ENCODE data around the gene PRAME.
"Not testable (repeated sequence)": the region's sequence is repeated elsewhere in the genome, so short reads cannot be mapped to it uniquely, and the experiment has no call there.

The PRAME gene

DNA sequence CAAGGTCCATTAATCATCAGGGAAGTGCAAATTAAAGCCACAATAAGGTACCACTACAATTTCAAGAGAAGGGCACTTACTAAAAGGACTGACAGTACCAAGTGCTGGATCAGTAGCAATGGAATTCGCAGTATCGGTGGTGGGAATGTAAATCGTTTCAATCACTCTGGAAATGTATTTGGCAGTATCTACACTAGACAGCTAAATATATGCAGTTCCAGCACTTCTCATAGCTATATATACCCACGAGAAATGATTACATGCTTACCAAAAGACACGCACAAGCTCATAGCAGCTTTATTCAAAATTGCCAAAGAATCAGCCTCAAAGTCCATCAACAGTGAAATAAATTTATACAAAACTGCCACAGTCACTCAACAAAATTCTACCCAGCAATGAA, 46.1 kb downstream of the PRAME start:
- no peaks in the 10 kb centered on the region for H3K36me3 ChIP-seq (replicated peaks; ENCODE audit: low read depth, low read length)
- peaks cover 4% of the 10 kb centered on the region for H3K79me2 ChIP-seq (ENCODE audit: low read length)
- no peak overlapping the region for H3K27ac ChIP-seq (ENCODE audit: low read length)
- H3K9me3 ChIP-seq (ENCODE audit: insufficient read depth, low read length) = no peaks in the 10 kb centered on the region
- H4K20me1 ChIP-seq (ENCODE audit: insufficient read depth, low read length) = no peaks in the 10 kb centered on the region
- peaks cover 3% of the 10 kb centered on the region; the same call in 1 of the 2 replicates for H3K4me1 ChIP-seq (ENCODE audit: low read length)
- no peak overlapping the region for H3K9ac ChIP-seq (ENCODE audit: low read length)
- H3K4me2 ChIP-seq (ENCODE audit: low read length) = no peak overlapping the region
- H3K27me3 ChIP-seq (ENCODE audit: low read depth, low read length) = no peaks in the 10 kb centered on the region
- no peak for TF ChIP-seq EZH2phosphoT487 (IDR thresholded peaks at IDR 0.05; ENCODE audit: low read depth)
- no peak for TF ChIP-seq CTCF (IDR thresholded peaks at IDR 0.05; ENCODE audit: low read depth, low read length)
- H2AFZ ChIP-seq (ENCODE audit: low read depth, low read length) = no peak overlapping the region
- H3K4me3 ChIP-seq (ENCODE audit: low read length) = no peak overlapping the region

GRCh38 chr22:22510833-22511232, 48.2 kb downstream of the PRAME start:
- not testable (repeated sequence) for H3K27me3 ChIP-seq (ENCODE audit: low read depth, low read length); H3K27ac ChIP-seq (ENCODE audit: low read length); H3K4me3 ChIP-seq (ENCODE audit: low read length); H4K20me1 ChIP-seq (ENCODE audit: insufficient read depth, low read length); H3K4me2 ChIP-seq (ENCODE audit: low read length); H3K4me1 ChIP-seq (ENCODE audit: low read length); H3K9ac ChIP-seq (ENCODE audit: low read length); H3K9me3 ChIP-seq (ENCODE audit: insufficient read depth, low read length); H3K36me3 ChIP-seq (replicated peaks; ENCODE audit: low read depth, low read length); H2AFZ ChIP-seq (ENCODE audit: low read depth, low read length); H3K79me2 ChIP-seq (ENCODE audit: low read length)

GRCh38 chr22:22509912-22510311, 49.2 kb downstream of the PRAME start:
- not testable (repeated sequence) for H3K9me3 ChIP-seq (ENCODE audit: insufficient read depth, low read length); H3K4me1 ChIP-seq (ENCODE audit: low read length); H3K27me3 ChIP-seq (ENCODE audit: low read depth, low read length); H3K4me3 ChIP-seq (ENCODE audit: low read length); H3K36me3 ChIP-seq (replicated peaks; ENCODE audit: low read depth, low read length); H3K79me2 ChIP-seq (ENCODE audit: low read length); H4K20me1 ChIP-seq (ENCODE audit: insufficient read depth, low read length); H3K9ac ChIP-seq (ENCODE audit: low read length); H2AFZ ChIP-seq (ENCODE audit: low read depth, low read length); H3K4me2 ChIP-seq (ENCODE audit: low read length); H3K27ac ChIP-seq (ENCODE audit: low read length)

GRCh38 chr22:22508274-22509176, 50.5 kb downstream of the PRAME start, which contains the start of gene ZNF280B:
ZNF280B (minus strand) TSS chr22:22508742; CDS start chr22:22489398, 19,344 bp downstream.
- TF ChIP-seq CTCF (IDR thresholded peaks at IDR 0.05; ENCODE audit: low read depth, low read length) (peak; percentile 53; the same call in 1 of the 2 replicates), EZH2phosphoT487 (IDR thresholded peaks at IDR 0.05; ENCODE audit: low read depth) (no peak)
- Histone ChIP-seq H3K9me3 (ENCODE audit: insufficient read depth, low read length) (no peaks in the 10 kb centered on the region), H3K4me3 (ENCODE audit: low read length) (peak within 1 kb of the TSS; percentile 95), H3K27ac (ENCODE audit: low read length) (no peak within 1 kb of the TSS), H3K9ac (ENCODE audit: low read length) (peak within 1 kb of the TSS; percentile 85), H3K4me2 (ENCODE audit: low read length) (peak within 1 kb of the TSS; percentile 95), H3K27me3 (ENCODE audit: low read depth, low read length) (no peaks in the 10 kb centered on the region), H3K36me3 (replicated peaks; ENCODE audit: low read depth, low read length) (peaks cover 8% of the 10 kb centered on the region), H4K20me1 (ENCODE audit: insufficient read depth, low read length) (no peaks in the 10 kb centered on the region), H3K79me2 (ENCODE audit: low read length) (peaks cover 8% of the 10 kb centered on the region), H2AFZ (ENCODE audit: low read depth, low read length) (peak within 1 kb of the TSS; percentile 90), H3K4me1 (ENCODE audit: low read length) (peaks cover 8% of the 10 kb centered on the region; the same call in 1 of the 2 replicates)

GRCh38 chr22:22507743-22508273, 51.3 kb downstream of the PRAME start:
- Histone ChIP-seq H3K4me2 (ENCODE audit: low read length) (peak overlapping the region; percentile 95), H3K4me1 (ENCODE audit: low read length) (peaks cover 8% of the 10 kb centered on the region; the same call in 1 of the 2 replicates), H3K27ac (ENCODE audit: low read length) (no peak overlapping the region), H2AFZ (ENCODE audit: low read depth, low read length) (peak overlapping the region; percentile 69; the same call in 1 of the 2 replicates), H4K20me1 (ENCODE audit: insufficient read depth, low read length) (no peaks in the 10 kb centered on the region), H3K9me3 (ENCODE audit: insufficient read depth, low read length) (no peaks in the 10 kb centered on the region), H3K79me2 (ENCODE audit: low read length) (peaks cover 8% of the 10 kb centered on the region), H3K36me3 (replicated peaks; ENCODE audit: low read depth, low read length) (peaks cover 8% of the 10 kb centered on the region), H3K9ac (ENCODE audit: low read length) (peak overlapping the region; percentile 85), H3K4me3 (ENCODE audit: low read length) (peak overlapping the region; percentile 95), H3K27me3 (ENCODE audit: low read depth, low read length) (no peaks in the 10 kb centered on the region)
- TF ChIP-seq EZH2phosphoT487 (IDR thresholded peaks at IDR 0.05; ENCODE audit: low read depth) = no peak
- no peak for TF ChIP-seq CTCF (IDR thresholded peaks at IDR 0.05; ENCODE audit: low read depth, low read length)
